ENCODE results near the gene RASA3. TPM values are rescaled to one million over a fixed set of nuclear protein-coding genes. Genes with fewer than 3 reads are reported as not detected.

Gene RASA3
- total and polyA plus RNA-seq, 10 of the 15 experiments (the other 5 are each of a cell fraction or from before 2014, with no cell fraction given), result 0.79 to 33.9 (median 17.6) TPM

DNA sequence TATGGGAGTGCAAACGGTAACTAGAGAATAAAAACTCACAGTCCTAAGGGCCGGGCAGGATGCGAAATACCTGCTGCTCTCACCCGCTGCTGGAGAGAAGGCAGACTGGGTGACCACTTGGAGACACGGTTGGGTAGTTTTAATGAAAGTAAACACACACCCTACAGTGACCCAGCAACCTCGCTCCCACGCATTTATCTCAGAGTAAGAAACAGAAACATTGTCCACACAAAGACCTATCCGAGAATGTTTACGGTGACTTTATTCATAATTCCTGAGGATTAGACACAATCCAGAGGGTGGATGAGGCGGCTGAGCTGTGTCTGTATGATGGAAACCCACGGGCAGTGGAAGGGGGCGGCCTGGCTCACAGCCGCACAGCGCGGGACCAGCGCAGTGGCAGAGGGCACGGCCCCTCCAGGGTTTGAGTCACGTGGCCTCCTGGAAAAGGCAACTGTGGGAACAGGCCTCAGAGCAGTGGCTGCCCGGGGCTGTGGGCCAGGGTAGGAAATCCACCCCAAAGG is 85.0 kb downstream of the RASA3 start:
- peak overlapping the region; percentile 17; the same call in 1 of the 2 replicates for H3K27ac ChIP-seq (ENCODE audit: control insufficient read depth, insufficient read depth)
- no TSS peak for BruUV-seq (replicated peaks)
- no peaks in the 10 kb centered on the region for H4K20me1 ChIP-seq (ENCODE audit: control insufficient read depth, insufficient read depth)
- H3K27me3 ChIP-seq (replicated peaks in 1 of 2; ENCODE audit: control insufficient read depth in 2 of 2, insufficient read depth in 2 of 2, low read length in 1 of 2), result no peaks in the 10 kb centered on the region
- ChIA-PET POLR2A (no interaction called here), RAD21 (ENCODE audit: unreplicated experiment) (interaction anchor here (1.0 to 1.2 kb wide), 2 partner anchors 18 to 20 kb away, joined by 3 to 6 read pairs; no protein-coding TSS in a partner anchor), CTCF (interaction anchor here (0.6 to 1.6 kb wide), 2 partner anchors 101 to 199 kb away, joined by 3 read pairs; no protein-coding TSS in a partner anchor), SMC1A (ENCODE audit: uncharacterized antibody, unreplicated experiment) (interaction anchor here (2.5 kb wide), 1 partner anchor 20 kb away, joined by 9 read pairs; no protein-coding TSS in a partner anchor)
- DNase-seq (ENCODE audit: low read depth, low spot score) (peak; percentile 74), FAIRE-seq (peak; percentile 83), ATAC-seq (peak; percentile 92)
- in situ Hi-C loops (cut with MboI), result no loop called here
- H3K4me3 ChIP-seq, result no peak overlapping the region
- H3K79me2 ChIP-seq (ENCODE audit: control insufficient read depth, insufficient read depth, low read length), result no peaks in the 10 kb centered on the region
- peaks cover 30% of the 10 kb centered on the region for H3K4me1 ChIP-seq (ENCODE audit: control insufficient read depth, insufficient read depth, low read length)
- H3K9me3 ChIP-seq (replicated peaks; ENCODE audit: control insufficient read depth, insufficient read depth, low read length), result no peaks in the 10 kb centered on the region
- no peak overlapping the region; the same call in 1 of the 2 replicates for H3K9ac ChIP-seq (ENCODE audit: control insufficient read depth, insufficient read depth, low read length)
- intact Hi-C loops (cut with micrococcal nuclease; ENCODE audit: unreplicated experiment), result loop anchor here (1.0 to 5.0 kb wide), 2 partner anchors 20 to 80 kb away; no protein-coding TSS in a partner anchor
- WGBS (ENCODE audit: insufficient coverage, insufficient replicate concordance, low lambda C conversion rate, missing lambda C conversion rate), result 39% methylated on average over 19 of the region's 19 CpGs
- peaks cover 0 to 6% of the 10 kb centered on the region in 2 experiments; a peak in 3 of 4 replicates for H3K36me3 ChIP-seq (ENCODE audit: control insufficient read depth in 2 of 2, insufficient read depth in 2 of 2, low read length in 1 of 2)
- H2AFZ ChIP-seq (ENCODE audit: control insufficient read depth, low read depth, low read length), result no peak overlapping the region
- H3K4me2 ChIP-seq (ENCODE audit: control insufficient read depth, insufficient read depth), result peak overlapping the region; percentile 31
- TF ChIP-seq SIX5 (IDR thresholded peaks at IDR 0.05; ENCODE audit: low read depth, low read length, severe bottlenecking), result no peak
- TF ChIP-seq ZNF24 (IDR thresholded peaks at IDR 0.05), result no peak
- peak; percentile 98 for TF ChIP-seq PAX5 (IDR thresholded peaks at IDR 0.05; ENCODE audit: borderline replicate concordance, low read depth, low read length)
- no peak for TF ChIP-seq POLR2A (IDR thresholded peaks at IDR 0.05; ENCODE audit: low read depth, low read length)
- TF ChIP-seq WRNIP1 (IDR thresholded peaks at IDR 0.05; ENCODE audit: borderline replicate concordance, low read depth, low read length), result no peak
- TF ChIP-seq NR2F1 (conservative IDR thresholded peaks at IDR 0.05), result peak; percentile 90
- TF ChIP-seq POU2F2 (IDR thresholded peaks at IDR 0.05; ENCODE audit: borderline replicate concordance, low read depth, low read length), result no peak
- TF ChIP-seq ZNF622 (IDR thresholded peaks at IDR 0.05), result no peak
- no peak for TF ChIP-seq STAT1 (conservative IDR thresholded peaks at IDR 0.05)
- TF ChIP-seq TBL1XR1 (IDR thresholded peaks at IDR 0.05; ENCODE audit: low read depth, low read length), result no peak
- TF ChIP-seq, protein P1, sequence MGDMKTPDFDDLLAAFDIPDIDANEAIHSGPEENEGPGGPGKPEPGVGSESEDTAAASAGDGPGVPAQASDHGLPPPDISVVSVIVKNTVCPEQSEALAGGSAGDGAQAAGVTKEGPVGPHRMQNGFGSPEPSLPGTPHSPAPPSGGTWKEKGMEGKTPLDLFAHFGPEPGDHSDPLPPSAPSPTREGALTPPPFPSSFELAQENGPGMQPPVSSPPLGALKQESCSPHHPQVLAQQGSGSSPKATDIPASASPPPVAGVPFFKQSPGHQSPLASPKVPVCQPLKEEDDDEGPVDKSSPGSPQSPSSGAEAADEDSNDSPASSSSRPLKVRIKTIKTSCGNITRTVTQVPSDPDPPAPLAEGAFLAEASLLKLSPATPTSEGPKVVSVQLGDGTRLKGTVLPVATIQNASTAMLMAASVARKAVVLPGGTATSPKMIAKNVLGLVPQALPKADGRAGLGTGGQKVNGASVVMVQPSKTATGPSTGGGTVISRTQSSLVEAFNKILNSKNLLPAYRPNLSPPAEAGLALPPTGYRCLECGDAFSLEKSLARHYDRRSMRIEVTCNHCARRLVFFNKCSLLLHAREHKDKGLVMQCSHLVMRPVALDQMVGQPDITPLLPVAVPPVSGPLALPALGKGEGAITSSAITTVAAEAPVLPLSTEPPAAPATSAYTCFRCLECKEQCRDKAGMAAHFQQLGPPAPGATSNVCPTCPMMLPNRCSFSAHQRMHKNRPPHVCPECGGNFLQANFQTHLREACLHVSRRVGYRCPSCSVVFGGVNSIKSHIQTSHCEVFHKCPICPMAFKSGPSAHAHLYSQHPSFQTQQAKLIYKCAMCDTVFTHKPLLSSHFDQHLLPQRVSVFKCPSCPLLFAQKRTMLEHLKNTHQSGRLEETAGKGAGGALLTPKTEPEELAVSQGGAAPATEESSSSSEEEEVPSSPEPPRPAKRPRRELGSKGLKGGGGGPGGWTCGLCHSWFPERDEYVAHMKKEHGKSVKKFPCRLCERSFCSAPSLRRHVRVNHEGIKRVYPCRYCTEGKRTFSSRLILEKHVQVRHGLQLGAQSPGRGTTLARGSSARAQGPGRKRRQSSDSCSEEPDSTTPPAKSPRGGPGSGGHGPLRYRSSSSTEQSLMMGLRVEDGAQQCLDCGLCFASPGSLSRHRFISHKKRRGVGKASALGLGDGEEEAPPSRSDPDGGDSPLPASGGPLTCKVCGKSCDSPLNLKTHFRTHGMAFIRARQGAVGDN (IDR thresholded peaks at IDR 0.05), result 0 out of 2 replicates have a peak, but pooled peaks have one; percentile 23
- TF ChIP-seq SPI1 (IDR thresholded peaks at IDR 0.05; ENCODE audit: borderline replicate concordance, insufficient read depth, low read depth, low read length), result no peak
- TF ChIP-seq, protein P2, sequence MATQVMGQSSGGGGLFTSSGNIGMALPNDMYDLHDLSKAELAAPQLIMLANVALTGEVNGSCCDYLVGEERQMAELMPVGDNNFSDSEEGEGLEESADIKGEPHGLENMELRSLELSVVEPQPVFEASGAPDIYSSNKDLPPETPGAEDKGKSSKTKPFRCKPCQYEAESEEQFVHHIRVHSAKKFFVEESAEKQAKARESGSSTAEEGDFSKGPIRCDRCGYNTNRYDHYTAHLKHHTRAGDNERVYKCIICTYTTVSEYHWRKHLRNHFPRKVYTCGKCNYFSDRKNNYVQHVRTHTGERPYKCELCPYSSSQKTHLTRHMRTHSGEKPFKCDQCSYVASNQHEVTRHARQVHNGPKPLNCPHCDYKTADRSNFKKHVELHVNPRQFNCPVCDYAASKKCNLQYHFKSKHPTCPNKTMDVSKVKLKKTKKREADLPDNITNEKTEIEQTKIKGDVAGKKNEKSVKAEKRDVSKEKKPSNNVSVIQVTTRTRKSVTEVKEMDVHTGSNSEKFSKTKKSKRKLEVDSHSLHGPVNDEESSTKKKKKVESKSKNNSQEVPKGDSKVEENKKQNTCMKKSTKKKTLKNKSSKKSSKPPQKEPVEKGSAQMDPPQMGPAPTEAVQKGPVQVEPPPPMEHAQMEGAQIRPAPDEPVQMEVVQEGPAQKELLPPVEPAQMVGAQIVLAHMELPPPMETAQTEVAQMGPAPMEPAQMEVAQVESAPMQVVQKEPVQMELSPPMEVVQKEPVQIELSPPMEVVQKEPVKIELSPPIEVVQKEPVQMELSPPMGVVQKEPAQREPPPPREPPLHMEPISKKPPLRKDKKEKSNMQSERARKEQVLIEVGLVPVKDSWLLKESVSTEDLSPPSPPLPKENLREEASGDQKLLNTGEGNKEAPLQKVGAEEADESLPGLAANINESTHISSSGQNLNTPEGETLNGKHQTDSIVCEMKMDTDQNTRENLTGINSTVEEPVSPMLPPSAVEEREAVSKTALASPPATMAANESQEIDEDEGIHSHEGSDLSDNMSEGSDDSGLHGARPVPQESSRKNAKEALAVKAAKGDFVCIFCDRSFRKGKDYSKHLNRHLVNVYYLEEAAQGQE (IDR thresholded peaks at IDR 0.05; ENCODE audit: low read depth, low read length), result no peak
- TF ChIP-seq TCF12 (IDR thresholded peaks at IDR 0.05; ENCODE audit: low read depth, low read length), result 0 out of 2 replicates have a peak, but pooled peaks have one; percentile 10
- TF ChIP-seq, protein P3, sequence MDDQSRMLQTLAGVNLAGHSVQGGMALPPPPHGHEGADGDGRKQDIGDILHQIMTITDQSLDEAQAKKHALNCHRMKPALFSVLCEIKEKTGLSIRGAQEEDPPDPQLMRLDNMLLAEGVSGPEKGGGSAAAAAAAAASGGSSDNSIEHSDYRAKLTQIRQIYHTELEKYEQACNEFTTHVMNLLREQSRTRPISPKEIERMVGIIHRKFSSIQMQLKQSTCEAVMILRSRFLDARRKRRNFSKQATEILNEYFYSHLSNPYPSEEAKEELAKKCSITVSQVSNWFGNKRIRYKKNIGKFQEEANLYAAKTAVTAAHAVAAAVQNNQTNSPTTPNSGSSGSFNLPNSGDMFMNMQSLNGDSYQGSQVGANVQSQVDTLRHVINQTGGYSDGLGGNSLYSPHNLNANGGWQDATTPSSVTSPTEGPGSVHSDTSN (IDR thresholded peaks at IDR 0.05; ENCODE audit: insufficient replicate concordance, low read depth, low read length), result no peak
- TF ChIP-seq CEBPB (IDR thresholded peaks at IDR 0.05; ENCODE audit: borderline replicate concordance in 1 of 2, low read depth in 2 of 2, low read length in 2 of 2), result no peak

Data from GM12878 (cell line).